Activated B cell treated with CpG ODN at 0.5 μM for 24 hours (primary cell): ENCODE measurements around the gene COL18A1. TPM values are rescaled to one million over a fixed set of nuclear protein-coding genes. Genes with fewer than 3 reads are reported as not detected.

Source experiments
- ATAC-seq: fragments of 200-7000 bp; cut with Tn5 transposase; one replicate; pipeline ENCODE4 v1.10.0; 2021; ENCODE audit warnings: low read depth, mild to moderate bottlenecking, moderate library complexity
- CTCF ChIA-PET: fragments of 350-600 bp; sonication (Branson Sonifier 250); formaldehyde crosslinking; loops from one replicate; lab custom pipeline; 2021; ENCODE audit warnings: antibody characterized with exemption; lab: Charles Lee
- POLR2A ChIA-PET: fragments of 350-600 bp; sonication (Branson Sonifier 250); formaldehyde crosslinking; loops from one replicate; lab custom pipeline; 2021; ENCODE audit warnings: antibody characterized with exemption; lab: Charles Lee
- DNase-seq: peaks from one replicate; pipeline ENCODE4 v3.0.0; 2022
- H3K27ac Mint-ChIP-seq: one replicate; pipeline ENCODE4 v1.8.0; 2020; ENCODE audit warnings: mixed read lengths
- H3K27me3 Mint-ChIP-seq: one replicate; pipeline ENCODE4 v1.8.0; 2021; ENCODE audit warnings: mixed read lengths
- H3K36me3 Mint-ChIP-seq: one replicate; pipeline ENCODE4 v1.8.0; 2021; ENCODE audit warnings: low read depth, mixed read lengths
- H3K4me1 Mint-ChIP-seq: one replicate; pipeline ENCODE4 v1.8.0; 2021; ENCODE audit warnings: mixed read lengths
- H3K4me3 Mint-ChIP-seq: one replicate; pipeline ENCODE4 v1.8.0; 2020; ENCODE audit warnings: mild to moderate bottlenecking, mixed read lengths
- H3K9me3 Mint-ChIP-seq: one replicate; pipeline ENCODE4 v1.8.0; 2020; ENCODE audit warnings: mixed read lengths
- CTCF ChIP-seq: fragments of 200-600 bp; IDR thresholded peaks from one replicate; pipeline ENCODE4 v1.8.0; 2022; ENCODE audit warnings: antibody characterized with exemption, mild to moderate bottlenecking
- intact Hi-C: fragments of 100-400 bp; cut with micrococcal nuclease; formaldehyde crosslinking; loops from one replicate; pipeline ENCODE4 v1.15.1; 2024
- total RNA-seq: library from RNA; stranded (reverse); gene quantifications from 2 replicates; pipeline ENCODE4 v1.2.3, GENCODE V29; 2022

The COL18A1 gene
- total RNA-seq, 1 donor from 2014 or later = 1.6 TPM

- H3K36me3 Mint-ChIP-seq = no peaks in the 10 kb centered on the region
- H3K4me1 Mint-ChIP-seq = peaks cover 12% of the 10 kb centered on the region
- ATAC-seq (no peak), DNase-seq (no peak)
- no peak overlapping the region for H3K27ac Mint-ChIP-seq
- no peak for TF ChIP-seq CTCF
- no peaks in the 10 kb centered on the region for H3K9me3 Mint-ChIP-seq
- no peak overlapping the region for H3K4me3 Mint-ChIP-seq
- ChIA-PET CTCF (no interaction called here), POLR2A (no interaction called here)
- H3K27me3 Mint-ChIP-seq = no peaks in the 10 kb centered on the region
- intact Hi-C loops = loop anchor here (5.0 kb wide), 2 partner anchors 67 to 257 kb away; partner anchors contain the start of gene POFUT2
Observed at GRCh38 chr21:45544449-45545235, 139.7 kb downstream of the COL18A1 start.

- H3K4me1 Mint-ChIP-seq = peaks cover 18% of the 10 kb centered on the region
- H3K27ac Mint-ChIP-seq = no peak overlapping the region
- POLR2A ChIA-PET = no interaction called here
- H3K36me3 Mint-ChIP-seq = no peaks in the 10 kb centered on the region
- ATAC-seq = no peak
- H3K9me3 Mint-ChIP-seq = no peaks in the 10 kb centered on the region
- no peaks in the 10 kb centered on the region for H3K27me3 Mint-ChIP-seq
- no peak for DNase-seq
- no peak for TF ChIP-seq CTCF
- intact Hi-C loops = no loop called here
- CTCF ChIA-PET = no interaction called here
- H3K4me3 Mint-ChIP-seq = no peak overlapping the region
Observed at GRCh38 chr21:45545236-45545570, 140.2 kb downstream of the COL18A1 start.

- no peaks in the 10 kb centered on the region for H3K27me3 Mint-ChIP-seq
- no peak overlapping the region for H3K4me3 Mint-ChIP-seq
- POLR2A ChIA-PET = no interaction called here
- intact Hi-C loops = no loop called here
- TF ChIP-seq CTCF = no peak
- H3K27ac Mint-ChIP-seq = peak overlapping the region; percentile 6
- no peaks in the 10 kb centered on the region for H3K9me3 Mint-ChIP-seq
- CTCF ChIA-PET = no interaction called here
- DNase-seq = peak; percentile 11
- ATAC-seq = no peak
- peaks cover 23% of the 10 kb centered on the region for H3K4me1 Mint-ChIP-seq
- no peaks in the 10 kb centered on the region for H3K36me3 Mint-ChIP-seq
Observed at GRCh38 chr21:45545691-45546531, 140.9 kb downstream of the COL18A1 start.

- ChIA-PET POLR2A (no interaction called here), CTCF (no interaction called here)
- no peak for ATAC-seq
- no peaks in the 10 kb centered on the region for H3K27me3 Mint-ChIP-seq
- H3K9me3 Mint-ChIP-seq = no peaks in the 10 kb centered on the region
- no peak for DNase-seq
- H3K4me3 Mint-ChIP-seq = no peak overlapping the region
- intact Hi-C loops = no loop called here
- no peak for TF ChIP-seq CTCF
- no peak overlapping the region for H3K27ac Mint-ChIP-seq
- no peaks in the 10 kb centered on the region for H3K36me3 Mint-ChIP-seq
- H3K4me1 Mint-ChIP-seq = peaks cover 31% of the 10 kb centered on the region
Observed at GRCh38 chr21:45546636-45547544, 141.9 kb downstream of the COL18A1 start.
